K562 (cell line): ENCODE measurements around the gene DESI1. TPM values are rescaled to one million over a fixed set of nuclear protein-coding genes. Genes with fewer than 3 reads are reported as not detected.

ENCODE experiments used
- ATAC-seq: fragments of 200-7000 bp; cut with Tn5 transposase; 3 replicates; pipeline ENCODE4 v1.9.1; 2020; ENCODE audit warnings: moderate library complexity
- BruUV-seq: library from RNA; stranded (reverse); fragments of 400-500 nt; replicated peaks from 2 replicates; lab custom pipeline; 2021; lab: Mats Ljungman, UMichigan
- CTCF ChIA-PET: fragments of 300-600 bp; formaldehyde crosslinking; extraction: SDS; loops from one replicate; lab custom pipeline; 2021; ENCODE audit warnings: low intra/inter-chr PET ratio; lab: Yijun Ruan, JAX
- POLR2A ChIA-PET: fragments of 300-600, 350-650 bp; sonication (Branson Sonifier 250); formaldehyde crosslinking; extraction: SDS; loops from one replicate; lab custom pipeline; 2021; ENCODE audit warnings: antibody characterized with exemption, inconsistent platforms; lab: Yijun Ruan, JAX
- DNase-seq, 4 experiments: peaks; one replicate each; pipeline versions ENCODE4 v3.0.0 to v3.0.0-alpha.2; 2011 to 2018; ENCODE audit warnings: low spot score in 3 of 4, mixed read lengths in 3 of 4; ENCODE audit errors: extremely low read depth in 1 of 4
- FAIRE-seq: peaks from 2 replicates; lab custom pipeline; 2011; peaks lifted over from hg19 to GRCh38; lab: Jason Lieb, UNC
- H2AFZ ChIP-seq: 2 replicates; pipeline ENCODE4 v1.6.0; 2011; ENCODE audit warnings: low read depth, low read length, control low read depth, inconsistent platforms
- H3K27ac ChIP-seq: fragments of 200-600 bp; 3 replicates; pipeline ENCODE4 v1.8.0; 2011; ENCODE audit warnings: low read depth, mild to moderate bottlenecking, control low read depth, inconsistent platforms, low read length, moderate library complexity, mixed read lengths; ENCODE audit errors: extremely low read depth
- H3K27me3 ChIP-seq, 2 experiments: fragments of 300-600 bp in 1 of 2; 2 replicates in 1 of 2; 3 replicates in 1 of 2; pipeline versions ENCODE4 v1.6.0 to v1.8.0; 2011; ENCODE audit warnings: inconsistent platforms in 2 of 2, low read length in 2 of 2, mild to moderate bottlenecking in 1 of 2, mixed read lengths in 1 of 2, moderate library complexity in 1 of 2; ENCODE audit not compliant: control insufficient read depth in 2 of 2, insufficient read depth in 2 of 2
- H3K36me3 ChIP-seq: fragments of 300-600 bp; 3 replicates; pipeline ENCODE4 v1.8.0; 2011; ENCODE audit warnings: mild to moderate bottlenecking, low read length, inconsistent platforms; ENCODE audit not compliant: control insufficient read depth, insufficient read depth
- H3K4me1 ChIP-seq, 2 experiments: fragments of 200-600 bp in 1 of 2; replicated peaks in 1 of 2; 2 replicates in 1 of 2; 3 replicates in 1 of 2; pipeline versions ENCODE4 v1.5.1 to v1.8.0; 2011; ENCODE audit warnings: inconsistent platforms in 2 of 2, low read length in 2 of 2, mild to moderate bottlenecking in 1 of 2, mixed read lengths in 1 of 2, moderate library complexity in 1 of 2; ENCODE audit not compliant: control insufficient read depth in 2 of 2, insufficient read depth in 2 of 2
- H3K4me2 ChIP-seq: 2 replicates; pipeline ENCODE4 v1.6.1; 2011; ENCODE audit warnings: low read length, control low read depth, inconsistent platforms, mixed read lengths; ENCODE audit not compliant: insufficient read depth
- H3K4me3 ChIP-seq: fragments of 200-600 bp; sonication (generic), shearing (Covaris generic); 2 replicates; pipeline ENCODE4 v1.5.1; 2016; ENCODE audit warnings: control low read depth, inconsistent platforms
- H3K79me2 ChIP-seq: fragments of 200-600 bp; 3 replicates; pipeline ENCODE4 v1.8.0; 2011; ENCODE audit warnings: low read length, inconsistent platforms; ENCODE audit not compliant: control insufficient read depth, insufficient read depth
- H3K9ac ChIP-seq, 2 experiments: 2 replicates each; pipeline versions ENCODE4 v1.6.0 to v1.6.1; 2011; ENCODE audit warnings: low read depth in 2 of 2, low read length in 2 of 2, control low read depth in 1 of 2, inconsistent platforms in 1 of 2, mild to moderate bottlenecking in 1 of 2, mixed read lengths in 1 of 2; ENCODE audit not compliant: insufficient read depth in 1 of 2
- H3K9me1 ChIP-seq: one replicate; pipeline ENCODE4 v1.6.0; 2011; ENCODE audit warnings: inconsistent platforms, mild to moderate bottlenecking, low read length, moderate library complexity; ENCODE audit not compliant: control insufficient read depth, insufficient read depth
- H3K9me3 ChIP-seq: replicated peaks from 2 replicates; pipeline ENCODE4 v1.5.1; 2011; ENCODE audit warnings: low read depth, low read length, inconsistent platforms; ENCODE audit not compliant: control insufficient read depth, insufficient read depth
- H4K20me1 ChIP-seq: replicated peaks from 2 replicates; pipeline ENCODE4 v1.6.1; 2011; ENCODE audit warnings: low read length, inconsistent platforms, mixed read lengths; ENCODE audit not compliant: control insufficient read depth, insufficient read depth
- BHLHE40 ChIP-seq: IDR thresholded peaks from 2 replicates; pipeline ENCODE4 v1.6.1; 2011; ENCODE audit warnings: low read length, improper control_type of control experiment
- DEAF1 ChIP-seq: fragments of 450-650 bp; formaldehyde crosslinking; IDR thresholded peaks from 2 replicates; pipeline ENCODE4 v1.4.0; 2020; ENCODE audit warnings: mild to moderate bottlenecking, moderate library complexity
- ETV1 ChIP-seq: fragments of 450-650 bp; conservative IDR thresholded peaks from 2 replicates; pipeline ENCODE4 v1.6.1; 2016; ENCODE audit warnings: missing genetic modification characterization, control low read depth, low read depth, missing compliant biosample characterization
- HBP1 ChIP-seq: fragments of 450-650 bp; formaldehyde crosslinking; IDR thresholded peaks from 2 replicates; pipeline ENCODE4 v1.4.0; 2022; ENCODE audit warnings: missing genetic modification characterization
- RBM17 ChIP-seq: fragments of 200-400 bp; formaldehyde crosslinking; IDR thresholded peaks from 2 replicates; pipeline ENCODE4 v1.6.1; 2017; ENCODE audit warnings: low read depth, mild to moderate bottlenecking, low read length, borderline replicate concordance
- SETDB1 ChIP-seq: IDR thresholded peaks from one replicate; pipeline ENCODE4 v1.6.1; 2012; ENCODE audit warnings: low read length, control low read depth, inconsistent platforms
- SMARCC2 ChIP-seq: fragments of 450-650 bp; IDR thresholded peaks from 2 replicates; pipeline ENCODE4 v1.6.1; 2017; ENCODE audit warnings: antibody characterized with exemption, moderate library complexity, mild to moderate bottlenecking, low read depth
- TRIM28 ChIP-seq: fragments of 450-650 bp; IDR thresholded peaks from 2 replicates; pipeline ENCODE4 v1.6.1; 2017
- ZBTB26 ChIP-seq: fragments of 450-650 bp; formaldehyde crosslinking; IDR thresholded peaks from 2 replicates; pipeline ENCODE4 v1.4.0; 2022; ENCODE audit warnings: missing genetic modification characterization
- ZFP36 ChIP-seq: fragments of 150-350 bp; IDR thresholded peaks from 2 replicates; pipeline ENCODE4 v1.6.1; 2018; ENCODE audit warnings: low read length, low read depth; ENCODE audit not compliant: partially characterized antibody
- ZNF232 ChIP-seq: sonication (generic); formaldehyde crosslinking; IDR thresholded peaks from 2 replicates; pipeline ENCODE4 v1.8.0; 2022; ENCODE audit warnings: mild to moderate bottlenecking, missing genetic modification reagents
- ZNF436 ChIP-seq: fragments of 250-450, 450-650 bp; sonication (Bioruptor Pico); formaldehyde crosslinking; IDR thresholded peaks from 2 replicates; pipeline ENCODE4 v1.7.0; 2020; ENCODE audit warnings: mild to moderate bottlenecking
- WGBS: fragments of 100-300 bp; shearing (Covaris generic); methylation state at CpG from one replicate; pipeline ENCODE4 v1.1.6; 2016; ENCODE audit warnings: low coverage, mixed read lengths; ENCODE audit not compliant: insufficient coverage; ENCODE audit errors: missing lambda C conversion rate; 5-methylcytosine and 5-hydroxymethylcytosine counted together
- in situ Hi-C: fragments of 300-500 bp; cut with MboI; formaldehyde crosslinking; loops from 4 replicates; pipeline ENCODE4 v1.15.0; 2018; ENCODE audit warnings: inconsistent platforms, mixed read lengths
- intact Hi-C: fragments of 100-400 bp; cut with micrococcal nuclease; formaldehyde crosslinking; loops from 2 replicates; pipeline ENCODE4 v1.14.2; 2022
- polyA plus RNA-seq, 8 experiments: library from polyadenylated mRNA; depleted of rRNA in 4 of 8; stranded (reverse) in 5 of 8; unstranded in 3 of 8; fragments of >200 nt; fragmentation: Nextera tagmentation in 2 of 8; fragmentation: Illumina TruSeq in 1 of 8; extraction: Ambion mirVana in 2 of 8; extraction: Trizol in 1 of 8; gene quantifications; 2 replicates each; pipeline versions ENCODE4 v1.2.1 to v1.2.3, GENCODE V29; 2011 to 2014; ENCODE audit warnings: inconsistent platforms in 1 of 8, missing spikeins in 1 of 8
- total RNA-seq, 7 experiments: library from RNA; depleted of rRNA in 6 of 7; stranded (reverse); fragments of >200 nt in 6 of 7; fragmentation: Illumina TruSeq in 2 of 7; extraction: Trizol in 2 of 7; gene quantifications; 2 replicates each; pipeline versions ENCODE4 v1.2.1 to v1.2.3, GENCODE V29; 2011 to 2021; ENCODE audit warnings: low replicate concordance in 1 of 7

The DESI1 gene
- total and polyA plus RNA-seq, 9 of the 15 experiments (the other 6 are each of a cell fraction or from before 2014, with no cell fraction given) = 7.2 to 45.9 (median 29.8) TPM

GRCh38 chr22:41578818-41579217 is 42.0 kb downstream of the DESI1 start:
- ChIA-PET CTCF (no interaction called here), POLR2A (interaction anchor here (0.6 to 1.1 kb wide), 4 partner anchors 10 to 491 kb away, joined by 3 to 4 read pairs (median 3); no protein-coding TSS in a partner anchor)
- DNase-seq (no peak), FAIRE-seq (no peak), ATAC-seq (no peak)
- no peak overlapping the region for H3K4me3 ChIP-seq
- no peak overlapping the region for H3K27ac ChIP-seq
- in situ Hi-C loops = no loop called here
- no peaks in the 10 kb centered on the region for H4K20me1 ChIP-seq
- BruUV-seq = no TSS peak
- H3K4me2 ChIP-seq = no peak overlapping the region
- H3K79me2 ChIP-seq = no peaks in the 10 kb centered on the region
- intact Hi-C loops = no loop called here
- no peak for TF ChIP-seq TRIM28
- 90% methylated on average over 7 of the region's 9 CpGs for WGBS
- H3K9ac ChIP-seq = peak overlapping the region in 1 of 2 experiments; percentile 68; a peak in 2 of 4 replicates
- H2AFZ ChIP-seq = no peak overlapping the region
- H3K9me1 ChIP-seq = no peaks in the 10 kb centered on the region
- no peaks in the 10 kb centered on the region for H3K9me3 ChIP-seq
- no peaks in the 10 kb centered on the region for H3K27me3 ChIP-seq
- peaks cover 1 to 34% of the 10 kb centered on the region in 2 experiments; a peak in 4 of 5 replicates for H3K4me1 ChIP-seq
- peaks cover 20% of the 10 kb centered on the region; the same call in 2 of the 3 replicates for H3K36me3 ChIP-seq

GRCh38 chr22:41578114-41578513 is 42.7 kb downstream of the DESI1 start:
- Histone ChIP-seq H3K9me1 (no peaks in the 10 kb centered on the region), H3K27ac (no peak overlapping the region), H3K27me3 (no peaks in the 10 kb centered on the region), H2AFZ (no peak overlapping the region), H4K20me1 (no peaks in the 10 kb centered on the region), H3K4me2 (no peak overlapping the region), H3K4me3 (no peak overlapping the region), H3K36me3 (peaks cover 15% of the 10 kb centered on the region; the same call in 1 of the 3 replicates), H3K79me2 (no peaks in the 10 kb centered on the region), H3K4me1 (peaks cover 6 to 40% of the 10 kb centered on the region in 2 experiments; a peak in 4 of 5 replicates), H3K9me3 (no peaks in the 10 kb centered on the region), H3K9ac (no peak overlapping the region)
- ChIA-PET CTCF (no interaction called here), POLR2A (interaction anchor here (0.7 to 2.2 kb wide), 3 partner anchors 10 to 38 kb away, joined by 3 to 7 read pairs (median 3); no protein-coding TSS in a partner anchor)
- WGBS = 85% methylated on average over 6 of the region's 8 CpGs
- ATAC-seq (no peak), FAIRE-seq (no peak), DNase-seq (no peak)
- in situ Hi-C loops = no loop called here
- intact Hi-C loops = no loop called here
- BruUV-seq = no TSS peak
- TF ChIP-seq SETDB1 = no peak
- no peak for TF ChIP-seq RBM17
- TF ChIP-seq DEAF1 (CRISPR knock-in tag) = no peak
- no peak for TF ChIP-seq ZBTB26
- TF ChIP-seq HBP1 (CRISPR knock-in tag) = no peak
- TF ChIP-seq ETV1 = no peak
- TF ChIP-seq SMARCC2 = no peak
- no peak for TF ChIP-seq BHLHE40
- no peak for TF ChIP-seq ZNF436 (CRISPR knock-in tag)
- TF ChIP-seq ZNF232 (CRISPR knock-in tag) = no peak
- no peak for TF ChIP-seq ZFP36
